Endodermal cell (in vitro differentiated cells): ENCODE results near the gene DAP. TPM values are rescaled to one million over a fixed set of nuclear protein-coding genes. Genes with fewer than 3 reads are reported as not detected.
"Not testable (repeated sequence)": the region's sequence is repeated elsewhere in the genome, so short reads cannot be mapped to it uniquely, and the experiment has no call there.

ENCODE experiments used
- DNase-seq: peaks from one replicate; pipeline ENCODE4 v3.0.0-alpha.2; 2017
- H3K27ac ChIP-seq: 2 replicates; pipeline ENCODE4 v1.5.1; 2013; ENCODE audit warnings: mild to moderate bottlenecking, low read depth, low read length, moderate library complexity
- H3K27me3 ChIP-seq: 2 replicates; pipeline ENCODE4 v1.6.1; 2013; ENCODE audit warnings: mild to moderate bottlenecking, low read length, moderate library complexity; ENCODE audit not compliant: insufficient read depth, control insufficient read depth, poor library complexity, severe bottlenecking
- H3K36me3 ChIP-seq: 2 replicates; pipeline ENCODE4 v1.7.0; 2013; ENCODE audit warnings: mild to moderate bottlenecking, low read length, moderate library complexity; ENCODE audit not compliant: control insufficient read depth, insufficient read depth
- H3K4me1 ChIP-seq: one replicate; pipeline ENCODE4 v1.7.0; 2013; ENCODE audit warnings: low read length; ENCODE audit not compliant: control insufficient read depth, insufficient read depth
- H3K4me3 ChIP-seq: 2 replicates; pipeline ENCODE4 v1.5.1; 2013; ENCODE audit warnings: mild to moderate bottlenecking, low read length, moderate library complexity
- H3K9ac ChIP-seq: 2 replicates; pipeline ENCODE4 v1.6.1; 2013; ENCODE audit warnings: mild to moderate bottlenecking, low read length, moderate library complexity; ENCODE audit not compliant: poor library complexity, severe bottlenecking; ENCODE audit errors: extremely low read depth
- H3K9me3 ChIP-seq: 2 replicates; pipeline ENCODE4 v1.6.1; 2013; ENCODE audit warnings: mild to moderate bottlenecking, low read length, moderate library complexity; ENCODE audit not compliant: control insufficient read depth
- H3K27ac Mint-ChIP-seq: 2 replicates; pipeline ENCODE4 v1.8.0; 2020; ENCODE audit warnings: mixed read lengths
- H3K27me3 Mint-ChIP-seq: 2 replicates; pipeline ENCODE4 v1.8.0; 2021; ENCODE audit warnings: mild to moderate bottlenecking, mixed read lengths; ENCODE audit not compliant: insufficient read depth
- H3K36me3 Mint-ChIP-seq: 2 replicates; pipeline ENCODE4 v1.8.0; 2020; ENCODE audit warnings: low read depth, mixed read lengths
- H3K4me1 Mint-ChIP-seq: 2 replicates; pipeline ENCODE4 v1.8.0; 2020; ENCODE audit warnings: mixed read lengths
- H3K4me3 Mint-ChIP-seq: 2 replicates; pipeline ENCODE4 v1.8.0; 2020; ENCODE audit warnings: mild to moderate bottlenecking, moderate library complexity, mixed read lengths
- H3K9me3 Mint-ChIP-seq: 2 replicates; pipeline ENCODE4 v1.8.0; 2020; ENCODE audit warnings: mild to moderate bottlenecking, mixed read lengths
- CTCF ChIP-seq: fragments of 200-600 bp; sonication (generic); conservative IDR thresholded peaks from 2 replicates; pipeline ENCODE4 v1.5.0; 2021; ENCODE audit warnings: antibody characterized with exemption, mild to moderate bottlenecking
- WGBS, 2 experiments: methylation state at CpG; one replicate each; pipeline versions ENCODE4 v1.1.5 to v1.1.7; 2013; ENCODE audit warnings: missing lambda C conversion rate in 2 of 2, mixed read lengths in 1 of 2; ENCODE audit not compliant: insufficient coverage in 1 of 2, insufficient read length in 1 of 2; 5-methylcytosine and 5-hydroxymethylcytosine counted together
- total RNA-seq, 2 donors: library from RNA; stranded (reverse); fragmentation: NEBNext Ultra II Directional in 1 of 2; extraction: Animal tissue kit (Norgen Biotek cat#: 25700) in 1 of 2; gene quantifications; 2 replicates in 1 of 2; 3 replicates in 1 of 2; pipeline ENCODE4 v1.2.1, GENCODE V29; 2021

The DAP gene
- total RNA-seq, 2 donors from 2014 or later = 77.7 to 106 TPM

GRCh38 chr5:10644192-10644591, 116.8 kb downstream of the DAP start:
- H3K9me3 Mint-ChIP-seq = no peaks in the 10 kb centered on the region
- Histone ChIP-seq H3K27ac (no peak overlapping the region), H3K4me3 (no peak overlapping the region), H3K27me3 (no peaks in the 10 kb centered on the region), H3K4me1 (no peaks in the 10 kb centered on the region), H3K9ac (no peak overlapping the region), H3K9me3 (no peaks in the 10 kb centered on the region), H3K36me3 (no peaks in the 10 kb centered on the region)
- H3K4me1 Mint-ChIP-seq = no peaks in the 10 kb centered on the region
- H3K36me3 Mint-ChIP-seq = peaks cover 14% of the 10 kb centered on the region
- DNase-seq = no peak
- TF ChIP-seq CTCF = no peak
- no peak overlapping the region for H3K27ac Mint-ChIP-seq
- WGBS, 2 experiments = 84 to 88% methylated on average over 9 of the region's 9 CpGs
- H3K27me3 Mint-ChIP-seq = peaks cover 20% of the 10 kb centered on the region
- no peak overlapping the region for H3K4me3 Mint-ChIP-seq

- H3K9ac ChIP-seq = no peak overlapping the region
- H3K27ac Mint-ChIP-seq = no peak overlapping the region
- no peak overlapping the region for H3K4me3 Mint-ChIP-seq
Observed at GRCh38 chr5:10642367-10642766, 118.7 kb downstream of the DAP start.

GRCh38 chr5:10639846-10640368, 121.1 kb downstream of the DAP start:
- Histone ChIP-seq H3K36me3 (peaks cover 7% of the 10 kb centered on the region), H3K4me3 (no peak overlapping the region), H3K4me1 (no peaks in the 10 kb centered on the region), H3K27me3 (no peaks in the 10 kb centered on the region), H3K27ac (no peak overlapping the region), H3K9me3 (no peaks in the 10 kb centered on the region), H3K9ac (no peak overlapping the region)
- peaks cover 21% of the 10 kb centered on the region for H3K4me1 Mint-ChIP-seq
- no peak overlapping the region for H3K4me3 Mint-ChIP-seq
- no peak for DNase-seq
- no peak overlapping the region for H3K27ac Mint-ChIP-seq
- peaks cover 21% of the 10 kb centered on the region for H3K36me3 Mint-ChIP-seq
- H3K9me3 Mint-ChIP-seq = peaks cover 5% of the 10 kb centered on the region
- TF ChIP-seq CTCF = no peak
- H3K27me3 Mint-ChIP-seq = peaks cover 5% of the 10 kb centered on the region
- 96% methylated on average over 12 to 23 of the region's 48 CpGs for WGBS, 2 experiments

More at GRCh38 chr5:10642367-10642766, 118.7 kb downstream of the DAP start:
- DNase-seq = no peak
- H3K27me3 Mint-ChIP-seq = peaks cover 7% of the 10 kb centered on the region
- H3K9me3 Mint-ChIP-seq = peaks cover 5% of the 10 kb centered on the region
- no peak overlapping the region for H3K27ac ChIP-seq
- H3K36me3 ChIP-seq = peaks cover 7% of the 10 kb centered on the region
- H3K4me1 Mint-ChIP-seq = peaks cover 6% of the 10 kb centered on the region
- H3K4me1 ChIP-seq = no peaks in the 10 kb centered on the region
- H3K4me3 ChIP-seq = no peak overlapping the region
- no peaks in the 10 kb centered on the region for H3K9me3 ChIP-seq
- WGBS, 2 experiments = 67 to 89% methylated on average over 2 to 7 of the region's 7 CpGs
- TF ChIP-seq CTCF = no peak
- H3K27me3 ChIP-seq = no peaks in the 10 kb centered on the region
- H3K36me3 Mint-ChIP-seq = peaks cover 21% of the 10 kb centered on the region

GRCh38 chr5:10638723-10639122, 122.3 kb downstream of the DAP start:
- not testable (repeated sequence) for DNase-seq, H3K27me3 Mint-ChIP-seq, H3K4me1 ChIP-seq, H3K9ac ChIP-seq, H3K4me3 ChIP-seq, H3K27me3 ChIP-seq, H3K27ac Mint-ChIP-seq, H3K9me3 ChIP-seq, H3K36me3 ChIP-seq, H3K4me3 Mint-ChIP-seq, H3K9me3 Mint-ChIP-seq, H3K27ac ChIP-seq
- 72 to 90% methylated on average over 7 to 22 of the region's 48 CpGs for WGBS, 2 experiments
- peaks cover 21% of the 10 kb centered on the region for H3K4me1 Mint-ChIP-seq
- peaks cover 18% of the 10 kb centered on the region for H3K36me3 Mint-ChIP-seq
